Neural cell (in vitro differentiated cells): Measurements from ENCODE around the gene HELT. TPM values are rescaled to one million over a fixed set of nuclear protein-coding genes. Genes with fewer than 3 reads are reported as not detected.

ENCODE experiments used
- H2AFZ ChIP-seq: fragments of 200-600, 300-800 bp; sonication (generic), shearing (Covaris generic); 2 replicates; pipeline ENCODE4 v1.6.0; 2014; ENCODE audit warnings: low read depth, mild to moderate bottlenecking, antibody characterized with exemption, low read length, moderate library complexity
- H3F3A ChIP-seq: fragments of 200-600 bp; shearing (Covaris generic); 2 replicates; pipeline ENCODE4 v1.6.1; 2016; ENCODE audit warnings: mild to moderate bottlenecking, moderate library complexity, mixed read lengths, antibody characterized with exemption, low read length; ENCODE audit not compliant: insufficient read depth, poor library complexity, severe bottlenecking
- H3K27ac ChIP-seq: fragments of 200-600, 300-800 bp; sonication (generic), shearing (Covaris generic); 2 replicates; pipeline ENCODE4 v1.5.1; 2014; ENCODE audit warnings: mild to moderate bottlenecking, low read length, moderate library complexity
- H3K27me3 ChIP-seq: fragments of 300-800, 200-600 bp; sonication (generic), shearing (Covaris generic); 2 replicates; pipeline ENCODE4 v1.6.0; 2014; ENCODE audit warnings: mild to moderate bottlenecking, low read depth, low read length, moderate library complexity; ENCODE audit not compliant: insufficient read depth
- H3K36me3 ChIP-seq: fragments of 300-800, 200-600 bp; sonication (generic), shearing (Covaris generic); 2 replicates; pipeline ENCODE4 v1.5.1; 2014; ENCODE audit warnings: mild to moderate bottlenecking, antibody characterized with exemption, low read length, moderate library complexity; ENCODE audit not compliant: insufficient read depth
- H3K4me2 ChIP-seq: fragments of 300-800, 200-600 bp; sonication (generic), shearing (Covaris generic); 2 replicates; pipeline ENCODE4 v1.6.0; 2014; ENCODE audit warnings: mild to moderate bottlenecking, low read length
- H3K4me3 ChIP-seq: fragments of 300-800, 200-600 bp; sonication (generic), shearing (Covaris generic); 2 replicates; pipeline ENCODE4 v1.5.1; 2014; ENCODE audit warnings: mild to moderate bottlenecking, low read length, moderate library complexity
- H3K79me2 ChIP-seq: fragments of 200-600 bp; shearing (Covaris generic); replicated peaks from 2 replicates; pipeline ENCODE4 v1.6.0; 2014; ENCODE audit warnings: mild to moderate bottlenecking, low read length, moderate library complexity; ENCODE audit not compliant: insufficient read depth
- H3K9ac ChIP-seq: fragments of 300-800, 200-600 bp; sonication (generic), shearing (Covaris generic); 2 replicates; pipeline ENCODE4 v1.6.1; 2016; ENCODE audit warnings: mild to moderate bottlenecking, low read length, mixed read lengths
- H3K9me2 ChIP-seq: fragments of 200-600 bp; shearing (Covaris generic); 2 replicates; pipeline ENCODE4 v1.6.1; 2016; ENCODE audit warnings: mild to moderate bottlenecking, low read length, mixed read lengths; ENCODE audit not compliant: insufficient read depth
- H3K9me3 ChIP-seq: fragments of 200-600, 300-800 bp; sonication (generic), shearing (Covaris generic); 2 replicates; pipeline ENCODE4 v1.6.1; 2016; ENCODE audit warnings: mild to moderate bottlenecking, mixed run types, low read length, moderate library complexity, mixed read lengths
- H4K20me1 ChIP-seq: fragments of 200-600 bp; shearing (Covaris generic); 2 replicates; pipeline ENCODE4 v1.6.1; 2016; ENCODE audit warnings: mild to moderate bottlenecking, mixed run types; ENCODE audit not compliant: insufficient read depth
- EP300 ChIP-seq: fragments of 450-650 bp; conservative IDR thresholded peaks from 2 replicates; pipeline ENCODE4 v1.6.1; 2014; ENCODE audit warnings: antibody characterized with exemption, mild to moderate bottlenecking, moderate library complexity; ENCODE audit not compliant: poor library complexity, severe bottlenecking
- EZH2 ChIP-seq: fragments of 200-600, 300-800 bp; shearing (Covaris generic), sonication (generic); IDR thresholded peaks from 2 replicates; pipeline ENCODE4 v1.6.1; 2014; ENCODE audit warnings: antibody characterized with exemption, low read length, borderline replicate concordance, mild to moderate bottlenecking; ENCODE audit not compliant: insufficient read depth, poor library complexity, severe bottlenecking
- MXI1 ChIP-seq: fragments of 450-650 bp; conservative IDR thresholded peaks from 2 replicates; pipeline ENCODE4 v1.6.1; 2014; ENCODE audit warnings: antibody characterized with exemption, mild to moderate bottlenecking; ENCODE audit not compliant: poor library complexity, severe bottlenecking
- POLR2AphosphoS5 ChIP-seq: IDR thresholded peaks from 2 replicates; pipeline ENCODE4 v1.6.1; 2012
- RAD21 ChIP-seq: fragments of 450-650 bp; conservative IDR thresholded peaks from 2 replicates; pipeline ENCODE4 v1.6.1; 2014; ENCODE audit warnings: antibody characterized with exemption, mild to moderate bottlenecking, moderate library complexity
- SMC3 ChIP-seq: fragments of 450-650 bp; conservative IDR thresholded peaks from 2 replicates; pipeline ENCODE4 v1.6.1; 2014; ENCODE audit warnings: antibody characterized with exemption, mild to moderate bottlenecking, moderate library complexity; ENCODE audit not compliant: poor library complexity
- TAF1 ChIP-seq: IDR thresholded peaks from 2 replicates; pipeline ENCODE4 v1.6.1; 2012; ENCODE audit warnings: low read depth
- polyA plus RNA-seq: library from polyadenylated mRNA; depleted of rRNA; stranded (reverse); fragments of >200 nt; gene quantifications from 2 replicates; pipeline ENCODE4 v1.2.3, GENCODE V29; 2014
- TF ChIP-seq, protein P1 (sequence below): fragments of 450-650 bp; IDR thresholded peaks from 2 replicates; pipeline ENCODE4 v1.5.1; 2014; ENCODE audit warnings: antibody characterized with exemption, mild to moderate bottlenecking, moderate library complexity; ENCODE audit not compliant: poor library complexity, severe bottlenecking
- TF ChIP-seq, protein P2 (sequence below): IDR thresholded peaks from 2 replicates; pipeline ENCODE4 v1.6.1; 2012; ENCODE audit warnings: borderline replicate concordance

HELT gene
- polyA plus RNA-seq, 1 donor from 2014 or later = not detected

DNA sequence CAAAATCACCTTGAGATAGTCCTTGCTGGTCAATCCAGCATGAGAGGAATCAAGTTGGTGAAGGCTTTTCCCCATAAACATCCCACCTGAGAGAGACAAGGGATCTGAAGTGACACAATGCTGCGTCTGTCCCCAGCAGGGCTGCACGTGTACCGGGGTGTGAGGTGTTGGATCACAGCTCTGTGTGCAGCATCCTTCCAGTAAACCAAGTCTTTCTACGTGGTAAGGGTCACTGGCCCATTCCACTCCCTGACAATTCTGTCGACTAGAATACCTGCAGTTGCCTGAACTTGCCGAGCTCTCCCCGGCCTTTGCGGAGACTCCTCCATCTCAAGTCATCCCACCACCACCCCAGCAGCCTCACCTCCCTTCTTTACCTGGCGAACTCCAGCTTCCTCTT, 14.8 kb downstream of the HELT start:
- Histone ChIP-seq H3F3A (no peaks in the 10 kb centered on the region), H2AFZ (no peak overlapping the region)

DNA sequence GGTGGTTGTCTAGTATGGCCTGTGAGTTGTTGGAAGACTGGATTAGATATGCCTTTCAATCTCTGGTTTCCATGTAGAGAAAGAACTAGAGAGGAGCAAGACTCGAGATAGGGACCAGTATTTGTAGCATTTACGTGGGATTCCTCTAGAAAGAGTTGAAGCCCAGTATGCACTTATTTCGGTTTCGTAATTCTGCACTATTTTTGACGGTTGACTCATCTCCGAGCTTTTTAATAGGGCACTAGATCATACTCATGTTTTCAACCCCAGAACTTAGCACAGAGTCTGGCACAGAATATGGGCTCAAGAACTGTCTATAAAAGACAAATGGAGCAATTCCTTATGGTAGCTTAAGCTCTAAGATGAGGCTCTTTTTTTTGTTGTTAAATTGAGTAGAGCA, 15.7 kb downstream of the HELT start:
- TF ChIP-seq, protein P1, sequence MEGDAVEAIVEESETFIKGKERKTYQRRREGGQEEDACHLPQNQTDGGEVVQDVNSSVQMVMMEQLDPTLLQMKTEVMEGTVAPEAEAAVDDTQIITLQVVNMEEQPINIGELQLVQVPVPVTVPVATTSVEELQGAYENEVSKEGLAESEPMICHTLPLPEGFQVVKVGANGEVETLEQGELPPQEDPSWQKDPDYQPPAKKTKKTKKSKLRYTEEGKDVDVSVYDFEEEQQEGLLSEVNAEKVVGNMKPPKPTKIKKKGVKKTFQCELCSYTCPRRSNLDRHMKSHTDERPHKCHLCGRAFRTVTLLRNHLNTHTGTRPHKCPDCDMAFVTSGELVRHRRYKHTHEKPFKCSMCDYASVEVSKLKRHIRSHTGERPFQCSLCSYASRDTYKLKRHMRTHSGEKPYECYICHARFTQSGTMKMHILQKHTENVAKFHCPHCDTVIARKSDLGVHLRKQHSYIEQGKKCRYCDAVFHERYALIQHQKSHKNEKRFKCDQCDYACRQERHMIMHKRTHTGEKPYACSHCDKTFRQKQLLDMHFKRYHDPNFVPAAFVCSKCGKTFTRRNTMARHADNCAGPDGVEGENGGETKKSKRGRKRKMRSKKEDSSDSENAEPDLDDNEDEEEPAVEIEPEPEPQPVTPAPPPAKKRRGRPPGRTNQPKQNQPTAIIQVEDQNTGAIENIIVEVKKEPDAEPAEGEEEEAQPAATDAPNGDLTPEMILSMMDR = no peak
- TF ChIP-seq EP300 (no peak), EZH2 (no peak), MXI1 (no peak), RAD21 (no peak), SMC3 (no peak), POLR2AphosphoS5 (no peak), TAF1 (no peak)
- TF ChIP-seq, protein P2, sequence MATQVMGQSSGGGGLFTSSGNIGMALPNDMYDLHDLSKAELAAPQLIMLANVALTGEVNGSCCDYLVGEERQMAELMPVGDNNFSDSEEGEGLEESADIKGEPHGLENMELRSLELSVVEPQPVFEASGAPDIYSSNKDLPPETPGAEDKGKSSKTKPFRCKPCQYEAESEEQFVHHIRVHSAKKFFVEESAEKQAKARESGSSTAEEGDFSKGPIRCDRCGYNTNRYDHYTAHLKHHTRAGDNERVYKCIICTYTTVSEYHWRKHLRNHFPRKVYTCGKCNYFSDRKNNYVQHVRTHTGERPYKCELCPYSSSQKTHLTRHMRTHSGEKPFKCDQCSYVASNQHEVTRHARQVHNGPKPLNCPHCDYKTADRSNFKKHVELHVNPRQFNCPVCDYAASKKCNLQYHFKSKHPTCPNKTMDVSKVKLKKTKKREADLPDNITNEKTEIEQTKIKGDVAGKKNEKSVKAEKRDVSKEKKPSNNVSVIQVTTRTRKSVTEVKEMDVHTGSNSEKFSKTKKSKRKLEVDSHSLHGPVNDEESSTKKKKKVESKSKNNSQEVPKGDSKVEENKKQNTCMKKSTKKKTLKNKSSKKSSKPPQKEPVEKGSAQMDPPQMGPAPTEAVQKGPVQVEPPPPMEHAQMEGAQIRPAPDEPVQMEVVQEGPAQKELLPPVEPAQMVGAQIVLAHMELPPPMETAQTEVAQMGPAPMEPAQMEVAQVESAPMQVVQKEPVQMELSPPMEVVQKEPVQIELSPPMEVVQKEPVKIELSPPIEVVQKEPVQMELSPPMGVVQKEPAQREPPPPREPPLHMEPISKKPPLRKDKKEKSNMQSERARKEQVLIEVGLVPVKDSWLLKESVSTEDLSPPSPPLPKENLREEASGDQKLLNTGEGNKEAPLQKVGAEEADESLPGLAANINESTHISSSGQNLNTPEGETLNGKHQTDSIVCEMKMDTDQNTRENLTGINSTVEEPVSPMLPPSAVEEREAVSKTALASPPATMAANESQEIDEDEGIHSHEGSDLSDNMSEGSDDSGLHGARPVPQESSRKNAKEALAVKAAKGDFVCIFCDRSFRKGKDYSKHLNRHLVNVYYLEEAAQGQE = no peak
- Histone ChIP-seq H3K27ac (no peak overlapping the region), H3K9ac (no peak overlapping the region)

More for the DNA sequence above, 14.8 kb downstream of the HELT start:
- Histone ChIP-seq H3K27ac (no peak overlapping the region), H4K20me1 (no peaks in the 10 kb centered on the region), H3K27me3 (peaks cover 15% of the 10 kb centered on the region), H3K9me2 (no peaks in the 10 kb centered on the region), H3K79me2 (no peaks in the 10 kb centered on the region), H3K4me3 (no peak overlapping the region), H3K9me3 (no peaks in the 10 kb centered on the region), H3K4me2 (no peak overlapping the region), H3K36me3 (no peaks in the 10 kb centered on the region), H3K9ac (no peak overlapping the region)
- TF ChIP-seq, protein P2 = no peak
- TF ChIP-seq TAF1 (no peak), POLR2AphosphoS5 (no peak), RAD21 (no peak), EZH2 (no peak)
- TF ChIP-seq, protein P1 = no peak

More for the DNA sequence above, 15.7 kb downstream of the HELT start:
- Histone ChIP-seq H3K4me2 (no peak overlapping the region), H2AFZ (no peak overlapping the region), H3K79me2 (no peaks in the 10 kb centered on the region), H3K27me3 (peaks cover 11% of the 10 kb centered on the region), H3F3A (no peaks in the 10 kb centered on the region), H4K20me1 (no peaks in the 10 kb centered on the region), H3K9me2 (no peaks in the 10 kb centered on the region), H3K4me3 (no peak overlapping the region), H3K9me3 (no peaks in the 10 kb centered on the region), H3K36me3 (no peaks in the 10 kb centered on the region)
